Stimulated activated CD8-positive, alpha-beta memory T cell treated with anti-CD3 and anti-CD28 coated beads, Interleukin-12 subunit alpha, Interleukin-12 subunit beta, amount 100 ng/mL, for 4 hours (primary cell): ENCODE measurements around the gene RRAS2.
"Not testable (repeated sequence)": the region's sequence is repeated elsewhere in the genome, so short reads cannot be mapped to it uniquely, and the experiment has no call there.

Source experiments
- DNase-seq: peaks from one replicate; pipeline ENCODE4 v3.0.0-alpha.2; 2020; ENCODE audit warnings: low read depth

Gene RRAS2

DNA sequence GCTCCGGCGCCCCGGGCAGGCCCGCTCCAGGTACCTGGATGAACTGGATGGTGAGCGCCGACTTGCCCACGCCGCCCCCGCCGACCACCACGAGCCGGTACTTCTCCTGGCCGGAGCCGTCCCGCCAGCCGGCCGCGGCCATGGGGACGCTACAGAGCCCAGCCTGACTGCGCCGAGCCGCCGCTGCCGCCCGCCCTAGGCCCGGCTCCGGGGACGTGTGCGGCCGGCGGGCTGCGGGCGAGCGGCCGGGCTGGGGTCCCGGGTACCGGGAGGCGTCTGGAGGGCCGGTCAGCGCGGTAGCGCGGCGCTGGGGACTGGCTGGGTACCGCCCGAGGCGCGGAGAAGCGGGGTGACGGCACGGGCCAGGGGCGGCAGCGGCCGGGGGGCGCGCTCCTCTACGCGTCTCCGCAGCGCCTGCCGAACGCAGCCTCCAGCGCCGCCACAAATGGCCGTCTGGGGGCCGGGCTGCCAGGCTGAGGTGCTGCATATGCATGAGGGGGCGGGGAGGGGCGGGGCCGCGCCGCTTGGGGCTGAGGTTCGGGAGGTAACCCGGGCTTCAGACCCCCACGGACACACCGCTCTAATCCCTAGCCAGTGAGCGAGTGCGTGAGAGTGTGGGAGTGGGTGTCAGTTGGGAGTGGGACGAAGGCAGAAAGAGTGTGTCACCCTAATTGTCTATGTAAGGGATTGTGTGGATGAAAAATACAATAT, at the start of gene RRAS2:
Gene RRAS2, minus strand, starts transcription at position 455 of the 711 bp plus-strand sequence. Its CDS starts 313 bp downstream, at position 142.
- peak; percentile 69 for DNase-seq

DNA sequence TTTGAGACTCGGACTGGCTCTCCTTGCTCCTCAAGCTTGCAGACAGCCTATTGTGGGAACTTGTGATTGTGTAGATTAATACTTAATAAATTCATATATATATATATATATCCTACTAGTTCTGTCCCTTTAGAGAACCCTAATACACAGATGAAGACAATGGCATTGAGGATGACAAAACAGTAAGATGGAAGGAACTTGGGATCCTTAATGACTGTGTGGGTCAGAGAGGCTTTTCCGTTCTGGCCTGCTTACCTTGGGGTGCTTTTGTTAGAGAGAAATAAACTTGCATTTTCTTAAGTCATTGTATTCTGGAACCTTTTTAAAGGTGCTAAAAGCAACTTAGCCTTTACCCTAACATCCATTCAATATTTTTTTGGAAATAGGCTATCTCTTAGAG, 49.6 kb upstream of the RRAS2 start:
- DNase-seq = no peak

GRCh38 chr11:14406116-14406515, 47.1 kb upstream of the RRAS2 start:
- DNase-seq = not testable (repeated sequence)

DNA sequence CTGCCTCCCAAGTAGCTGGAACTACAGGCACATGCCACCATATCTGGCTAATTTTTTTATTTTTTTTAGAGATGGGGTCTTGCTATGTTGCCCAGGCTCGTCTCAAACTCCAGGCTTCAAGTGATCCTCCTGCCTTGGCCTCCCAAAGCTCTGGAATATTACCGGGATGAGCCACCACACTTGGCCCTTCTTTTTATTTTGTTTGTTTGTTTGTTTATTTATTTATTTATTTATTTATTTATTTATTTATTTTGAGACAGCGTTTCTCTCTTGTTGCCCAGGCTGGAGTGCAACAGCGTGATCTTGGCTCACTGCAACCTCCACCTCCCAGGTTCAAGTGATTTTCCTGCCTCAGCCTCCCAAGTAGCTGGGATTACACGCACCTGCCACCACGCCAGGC, 44.5 kb upstream of the RRAS2 start:
- DNase-seq = not testable (repeated sequence)

DNA sequence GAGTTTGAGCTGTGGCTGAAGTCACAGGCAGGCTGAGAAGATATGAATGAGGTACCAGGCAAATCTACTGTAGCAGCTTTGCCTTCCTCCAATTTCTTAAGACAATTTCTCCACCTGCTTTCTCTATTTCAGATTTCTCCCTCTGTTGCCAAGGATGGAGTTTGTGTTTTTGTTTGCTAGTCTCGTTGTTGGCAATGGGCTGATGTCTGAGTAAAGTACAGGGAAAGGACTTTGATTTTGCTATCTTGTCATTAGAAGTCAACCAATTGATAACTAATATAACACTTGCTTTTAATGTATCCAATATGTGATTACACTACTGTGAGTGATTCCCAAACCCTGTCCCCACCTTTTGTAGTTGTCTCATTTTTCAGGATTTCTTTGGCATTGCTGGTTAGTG, 40.1 kb upstream of the RRAS2 start:
- no peak for DNase-seq

GRCh38 chr11:14396273-14396672, 37.3 kb upstream of the RRAS2 start:
- no peak for DNase-seq

DNA sequence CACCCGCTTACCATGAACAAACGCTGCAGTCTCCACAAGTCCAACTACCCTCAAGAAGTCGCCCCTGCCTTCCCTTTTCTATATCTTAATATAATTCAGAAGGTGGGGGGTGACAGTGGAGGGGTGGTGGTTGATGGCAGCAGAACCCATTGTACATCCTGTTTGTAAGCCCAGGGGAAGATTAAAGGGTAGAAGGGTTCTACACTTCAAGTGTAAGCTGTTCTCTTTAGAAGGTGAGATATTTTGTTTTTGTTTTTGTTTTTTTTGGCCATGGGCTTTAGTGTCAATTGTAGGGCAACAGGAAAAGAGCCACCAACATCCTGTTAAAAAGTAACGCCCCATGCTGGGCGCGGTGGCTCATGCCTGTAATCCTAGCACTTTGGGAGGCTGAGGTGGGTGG, 34.9 kb upstream of the RRAS2 start:
- DNase-seq = no peak

- no peak for DNase-seq
Measured at GRCh38 chr11:14393129-14393528, 34.1 kb upstream of the RRAS2 start.

- no peak for DNase-seq
Measured at GRCh38 chr11:14390669-14391068, 31.7 kb upstream of the RRAS2 start.

DNA sequence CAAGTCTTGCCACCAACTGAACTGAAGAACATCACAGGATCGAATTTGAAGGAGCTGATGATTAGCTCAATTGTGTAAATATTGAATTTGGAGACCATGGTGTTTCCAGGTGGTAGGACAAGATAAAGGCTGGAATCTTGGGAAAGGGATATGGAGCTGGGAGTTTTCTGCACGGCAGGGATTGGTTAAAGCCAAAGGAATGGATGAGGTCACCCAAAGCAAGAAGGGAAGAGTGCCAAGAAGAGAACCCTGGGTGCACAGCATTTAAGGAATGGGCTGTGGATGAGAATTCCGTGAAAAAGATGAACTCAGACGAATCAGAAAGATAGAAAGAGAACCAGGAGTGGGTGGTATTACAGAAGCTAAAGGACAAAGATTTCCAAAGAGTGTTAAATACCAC, 29.4 kb upstream of the RRAS2 start:
- no peak for DNase-seq

- no peak for DNase-seq
Measured at GRCh38 chr11:14386895-14387480, 28.0 kb upstream of the RRAS2 start.

- no peak for DNase-seq
Measured at GRCh38 chr11:14386081-14386480, 27.1 kb upstream of the RRAS2 start.

GRCh38 chr11:14384338-14384737, 25.4 kb upstream of the RRAS2 start:
- no peak for DNase-seq

DNA sequence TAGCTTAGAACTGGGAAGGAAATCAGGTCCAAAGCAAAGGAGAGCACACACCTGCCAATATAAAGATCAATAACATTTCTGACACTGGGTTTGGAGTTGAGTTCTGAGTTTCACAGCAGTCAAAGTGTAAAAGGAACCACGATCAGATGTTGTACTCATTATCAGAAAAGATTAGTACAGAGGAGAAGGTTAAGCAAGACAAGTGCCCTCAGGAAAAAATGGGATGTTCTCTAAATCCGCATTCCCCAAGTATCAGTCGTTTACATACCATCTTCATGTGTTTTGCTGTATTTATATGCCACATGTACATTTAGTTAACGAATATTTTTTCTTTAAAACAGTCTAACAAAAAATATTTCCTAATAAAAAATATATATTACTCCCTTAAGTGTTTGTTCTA, 23.0 kb upstream of the RRAS2 start:
- no peak for DNase-seq

GRCh38 chr11:14380947-14381561, 22.1 kb upstream of the RRAS2 start:
- peak; percentile 39 for DNase-seq

DNA sequence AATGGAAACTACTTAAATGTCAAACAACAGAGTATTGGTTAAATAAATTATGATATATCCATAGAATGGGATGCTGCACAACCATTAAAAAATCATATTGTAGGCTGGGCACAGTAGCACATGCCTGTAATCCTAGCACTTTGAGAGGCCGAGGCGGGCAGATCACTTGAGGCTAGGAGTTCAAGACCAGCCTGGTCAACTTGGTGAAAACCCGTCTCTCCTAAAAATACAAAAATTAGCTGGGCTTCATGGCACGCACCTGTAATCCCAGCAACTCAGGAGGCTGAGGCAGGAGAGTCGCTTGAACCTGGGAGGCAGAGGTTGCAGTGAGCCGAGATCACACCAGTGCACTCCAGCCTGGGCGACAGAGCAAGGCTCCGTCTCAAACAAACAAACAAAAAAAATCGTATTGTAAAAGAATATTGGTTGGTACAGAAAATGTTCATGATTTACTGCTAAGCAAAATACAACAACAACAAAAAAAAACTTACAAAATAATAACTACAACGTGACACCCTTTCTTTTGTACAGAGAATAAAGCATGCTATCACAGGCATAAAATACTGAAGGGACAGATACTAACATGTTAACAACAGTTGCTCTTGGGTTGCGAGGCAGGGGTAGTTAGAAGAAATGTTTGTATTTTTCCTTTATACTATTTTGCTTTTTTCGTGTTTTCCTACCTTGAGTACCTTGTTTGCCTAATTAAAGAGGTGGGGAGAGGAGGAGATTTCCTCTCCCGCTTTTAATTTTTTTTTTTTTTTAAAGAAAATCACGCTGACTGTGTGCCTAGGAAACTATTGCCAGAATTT, 21.3 kb upstream of the RRAS2 start:
- no peak for DNase-seq

- DNase-seq = no peak
Measured at GRCh38 chr11:14378171-14378570, 19.2 kb upstream of the RRAS2 start.

DNA sequence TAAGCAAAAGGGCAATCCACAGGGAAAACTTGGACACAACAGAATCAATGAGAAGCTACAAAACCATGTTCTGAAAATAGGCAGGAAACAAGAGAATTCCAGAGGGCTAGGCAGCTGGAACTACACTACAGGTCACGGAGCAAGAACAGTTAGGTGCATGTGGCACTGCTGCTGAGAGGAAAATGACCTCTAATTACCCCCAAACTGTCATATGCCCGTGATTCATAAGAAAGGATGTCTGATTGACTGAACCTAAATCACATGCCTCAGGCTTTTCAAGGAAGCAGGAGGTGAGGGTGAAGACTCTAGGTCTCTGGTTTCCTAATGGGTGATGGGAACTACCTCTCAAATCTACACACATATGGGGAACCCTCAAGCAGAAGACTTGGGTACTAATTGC, 17.9 kb upstream of the RRAS2 start:
- no peak for DNase-seq

- no peak for DNase-seq
Measured at GRCh38 chr11:14374922-14375830, 16.2 kb upstream of the RRAS2 start.

DNA sequence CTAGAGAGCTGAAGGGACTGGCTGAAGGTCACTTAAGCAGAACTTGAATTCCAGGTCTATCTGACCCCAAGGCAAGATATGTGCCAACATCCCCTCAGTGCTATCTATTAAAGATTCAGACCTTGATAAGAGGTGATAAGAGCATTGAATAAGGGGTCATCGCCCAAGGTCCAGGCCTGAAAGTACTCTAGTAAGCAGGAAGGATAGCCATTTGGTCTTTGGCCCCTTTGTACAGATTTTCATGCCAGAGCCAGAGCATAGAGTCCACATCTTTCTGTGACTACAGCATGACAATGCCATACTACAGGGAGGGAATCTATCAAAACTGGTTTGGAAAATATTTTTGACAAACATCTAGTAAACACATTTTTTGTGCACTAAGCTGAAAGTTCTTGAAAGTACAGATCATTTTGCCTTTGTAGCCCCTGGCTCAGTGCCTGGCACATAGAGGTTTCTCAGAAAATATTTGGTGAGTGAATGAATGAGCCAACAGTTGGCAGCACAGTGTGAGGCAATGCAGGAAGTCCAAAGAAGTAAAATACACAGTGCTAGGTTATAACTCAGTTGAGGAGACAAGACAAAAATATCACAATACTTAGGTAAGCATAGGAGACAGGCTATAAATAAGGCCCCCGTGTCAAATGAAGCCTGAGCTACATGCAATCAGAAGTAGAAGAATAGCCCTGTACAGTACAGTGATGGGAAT, 15.1 kb upstream of the RRAS2 start:
- DNase-seq = no peak

GRCh38 chr11:14372011-14372410, 13.0 kb upstream of the RRAS2 start:
- DNase-seq = no peak
